K562 (cell line): Measurements from ENCODE around the gene NLRP4. TPM values are rescaled to one million over a fixed set of nuclear protein-coding genes. Genes with fewer than 3 reads are reported as not detected.

ENCODE experiments used
- BHLHE40 ChIP-seq: IDR thresholded peaks from 2 replicates; pipeline ENCODE4 v1.6.1; 2011; ENCODE audit warnings: low read length, improper control_type of control experiment
- CC2D1A ChIP-seq: fragments of 450-650 bp; IDR thresholded peaks from 2 replicates; pipeline ENCODE4 v1.6.1; 2017; ENCODE audit warnings: mild to moderate bottlenecking
- CREB1 ChIP-seq, 2 experiments: sonication (generic) in 1 of 2; formaldehyde crosslinking in 1 of 2; IDR thresholded peaks; 2 replicates each; pipeline versions ENCODE4 v1.6.1 to v1.8.0; 2012 to 2022; ENCODE audit warnings: inconsistent platforms in 1 of 2, mild to moderate bottlenecking in 1 of 2, missing genetic modification reagents in 1 of 2, moderate library complexity in 1 of 2
- CTBP1 ChIP-seq: fragments of 450-650 bp; IDR thresholded peaks from 2 replicates; pipeline ENCODE4 v1.6.1; 2016; ENCODE audit warnings: borderline replicate concordance
- HDAC1 ChIP-seq, 2 experiments: fragments of 450-650 bp; IDR thresholded peaks; 2 replicates each; pipeline ENCODE4 v1.6.1; 2016 to 2017; ENCODE audit warnings: inconsistent platforms in 1 of 2, mild to moderate bottlenecking in 1 of 2, moderate library complexity in 1 of 2
- JUND ChIP-seq, 2 experiments: IDR thresholded peaks; 2 replicates in 1 of 2; 3 replicates in 1 of 2; pipeline ENCODE4 v1.6.1; 2011; ENCODE audit warnings: borderline replicate concordance in 2 of 2, low read depth in 2 of 2, low read length in 2 of 2, improper control_type of control experiment in 1 of 2, missing biosample characterization in 1 of 2, missing genetic modification characterization in 1 of 2, missing genetic modification reagents in 1 of 2
- L3MBTL2 ChIP-seq: fragments of 450-650 bp; IDR thresholded peaks from 2 replicates; pipeline ENCODE4 v1.6.1; 2016; ENCODE audit warnings: mild to moderate bottlenecking, moderate library complexity
- SIN3A ChIP-seq, 2 experiments: fragments of 150-350 bp in 1 of 2; IDR thresholded peaks; 2 replicates each; pipeline ENCODE4 v1.6.1; 2011 to 2016; ENCODE audit warnings: borderline replicate concordance in 2 of 2, low read depth in 2 of 2, low read length in 2 of 2, mild to moderate bottlenecking in 2 of 2, moderate library complexity in 2 of 2; ENCODE audit not compliant: control insufficient read depth in 1 of 2
- TOE1 ChIP-seq, 2 experiments: fragments of 450-650 bp in 1 of 2; sonication (generic) in 1 of 2; formaldehyde crosslinking in 1 of 2; IDR thresholded peaks; 2 replicates each; pipeline versions ENCODE4 v1.7.1 to v1.8.0; 2016 to 2022; ENCODE audit warnings: borderline replicate concordance in 2 of 2, mild to moderate bottlenecking in 2 of 2, antibody characterized with exemption in 1 of 2, inconsistent platforms in 1 of 2, low read depth in 1 of 2, missing genetic modification reagents in 1 of 2, moderate library complexity in 1 of 2
- ZNF398 ChIP-seq: fragments of 250-450 bp; sonication (Bioruptor Pico); IDR thresholded peaks from 2 replicates; pipeline ENCODE4 v1.8.0; 2021; ENCODE audit warnings: moderate library complexity, mild to moderate bottlenecking, inconsistent platforms
- polyA plus RNA-seq, 8 experiments: library from polyadenylated mRNA; depleted of rRNA in 4 of 8; stranded (reverse) in 5 of 8; unstranded in 3 of 8; fragments of >200 nt; fragmentation: Nextera tagmentation in 2 of 8; fragmentation: Illumina TruSeq in 1 of 8; extraction: Ambion mirVana in 2 of 8; extraction: Trizol in 1 of 8; gene quantifications; 2 replicates each; pipeline versions ENCODE4 v1.2.1 to v1.2.3, GENCODE V29; 2011 to 2014; ENCODE audit warnings: inconsistent platforms in 1 of 8, missing spikeins in 1 of 8
- total RNA-seq, 7 experiments: library from RNA; depleted of rRNA in 6 of 7; stranded (reverse); fragments of >200 nt in 6 of 7; fragmentation: Illumina TruSeq in 2 of 7; extraction: Trizol in 2 of 7; gene quantifications; 2 replicates each; pipeline versions ENCODE4 v1.2.1 to v1.2.3, GENCODE V29; 2011 to 2021; ENCODE audit warnings: low replicate concordance in 1 of 7

Gene NLRP4
- total and polyA plus RNA-seq, 9 of the 15 experiments (the other 6 are each of a cell fraction or from before 2014, with no cell fraction given): 0.03 to 0.14 (median 0.05) TPM; not detected in 3

GRCh38 chr19:55809381-55810058, 26.8 kb upstream of the NLRP4 start (continued):
- TF ChIP-seq HDAC1 (IDR thresholded peaks at IDR 0.05) (peak in 1 of 2 experiments; percentile 57; a peak in 1 of 4 replicates), CREB1 (IDR thresholded peaks at IDR 0.05) (no peak), CREB1 (CRISPR knock-in tag; IDR thresholded peaks at IDR 0.05) (no peak), CTBP1 (peak; percentile 23; the same call in 1 of the 2 replicates), BHLHE40 (peak; percentile 70; the same call in 1 of the 2 replicates), SIN3A (IDR thresholded peaks at IDR 0.05; ENCODE audit: borderline replicate concordance in 2 of 2, control insufficient read depth in 1 of 2, low read depth in 2 of 2, low read length in 2 of 2) (peak in 1 of 2 experiments; percentile 73; a peak in 1 of 4 replicates), JUND (IDR thresholded peaks at IDR 0.05; ENCODE audit: borderline replicate concordance, low read depth, low read length) (peak; percentile 26; the same call in 1 of the 2 replicates), JUND (tag; IDR thresholded peaks at IDR 0.05; ENCODE audit: borderline replicate concordance, low read depth, low read length) (no peak; the same call in 2 of the 3 replicates), ZNF398 (no peak), CC2D1A (0 out of 2 replicates have a peak, but pooled peaks have one; percentile 19), L3MBTL2 (peak; percentile 92), TOE1 (IDR thresholded peaks at IDR 0.05; ENCODE audit: borderline replicate concordance) (peak; percentile 60; the same call in 1 of the 2 replicates), TOE1 (CRISPR knock-in tag; IDR thresholded peaks at IDR 0.05; ENCODE audit: borderline replicate concordance, low read depth) (no peak)
- TF ChIP-seq, all 486 proteins: peak for 46
